Measurements from ENCODE around the gene CYP1A2. TPM values are rescaled to one million over a fixed set of nuclear protein-coding genes. Genes with fewer than 3 reads are reported as not detected.

The CYP1A2 gene
- total RNA-seq, 1 donor from 2014 or later, result not detected

DNA sequence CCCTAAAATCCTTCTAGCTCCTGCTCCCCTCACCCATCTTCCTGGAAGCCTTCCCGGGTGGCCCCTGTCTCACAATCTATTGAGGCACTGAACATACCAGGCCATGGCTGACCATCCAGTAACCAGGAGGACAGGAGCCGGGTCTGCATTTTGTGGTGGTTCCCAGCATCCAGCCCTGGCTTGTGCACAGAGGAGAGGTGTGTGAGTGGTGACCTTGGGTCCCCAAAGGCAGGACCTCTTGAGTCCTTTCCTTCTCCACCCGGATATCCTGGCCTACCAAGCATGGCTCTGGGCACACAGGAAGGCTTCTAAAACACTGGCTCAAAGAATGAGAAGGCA, 41.1 kb downstream of the CYP1A2 start:
- ATAC-seq (no peak), DNase-seq (no peak)
- no peaks in the 10 kb centered on the region for H3K27me3 ChIP-seq (ENCODE audit: low read depth)
- H3K27ac ChIP-seq, result peak overlapping the region; percentile 85
- H3K36me3 ChIP-seq, result peaks cover 1% of the 10 kb centered on the region
- H3K4me1 ChIP-seq, result peaks cover 91% of the 10 kb centered on the region
- no peaks in the 10 kb centered on the region for H3K9me3 ChIP-seq
- TF ChIP-seq, protein P1, sequence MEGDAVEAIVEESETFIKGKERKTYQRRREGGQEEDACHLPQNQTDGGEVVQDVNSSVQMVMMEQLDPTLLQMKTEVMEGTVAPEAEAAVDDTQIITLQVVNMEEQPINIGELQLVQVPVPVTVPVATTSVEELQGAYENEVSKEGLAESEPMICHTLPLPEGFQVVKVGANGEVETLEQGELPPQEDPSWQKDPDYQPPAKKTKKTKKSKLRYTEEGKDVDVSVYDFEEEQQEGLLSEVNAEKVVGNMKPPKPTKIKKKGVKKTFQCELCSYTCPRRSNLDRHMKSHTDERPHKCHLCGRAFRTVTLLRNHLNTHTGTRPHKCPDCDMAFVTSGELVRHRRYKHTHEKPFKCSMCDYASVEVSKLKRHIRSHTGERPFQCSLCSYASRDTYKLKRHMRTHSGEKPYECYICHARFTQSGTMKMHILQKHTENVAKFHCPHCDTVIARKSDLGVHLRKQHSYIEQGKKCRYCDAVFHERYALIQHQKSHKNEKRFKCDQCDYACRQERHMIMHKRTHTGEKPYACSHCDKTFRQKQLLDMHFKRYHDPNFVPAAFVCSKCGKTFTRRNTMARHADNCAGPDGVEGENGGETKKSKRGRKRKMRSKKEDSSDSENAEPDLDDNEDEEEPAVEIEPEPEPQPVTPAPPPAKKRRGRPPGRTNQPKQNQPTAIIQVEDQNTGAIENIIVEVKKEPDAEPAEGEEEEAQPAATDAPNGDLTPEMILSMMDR (IDR thresholded peaks at IDR 0.05), result no peak
- intact Hi-C loops (cut with DNase I), result no loop called here
- peak overlapping the region; percentile 44 for H3K4me3 ChIP-seq

DNA sequence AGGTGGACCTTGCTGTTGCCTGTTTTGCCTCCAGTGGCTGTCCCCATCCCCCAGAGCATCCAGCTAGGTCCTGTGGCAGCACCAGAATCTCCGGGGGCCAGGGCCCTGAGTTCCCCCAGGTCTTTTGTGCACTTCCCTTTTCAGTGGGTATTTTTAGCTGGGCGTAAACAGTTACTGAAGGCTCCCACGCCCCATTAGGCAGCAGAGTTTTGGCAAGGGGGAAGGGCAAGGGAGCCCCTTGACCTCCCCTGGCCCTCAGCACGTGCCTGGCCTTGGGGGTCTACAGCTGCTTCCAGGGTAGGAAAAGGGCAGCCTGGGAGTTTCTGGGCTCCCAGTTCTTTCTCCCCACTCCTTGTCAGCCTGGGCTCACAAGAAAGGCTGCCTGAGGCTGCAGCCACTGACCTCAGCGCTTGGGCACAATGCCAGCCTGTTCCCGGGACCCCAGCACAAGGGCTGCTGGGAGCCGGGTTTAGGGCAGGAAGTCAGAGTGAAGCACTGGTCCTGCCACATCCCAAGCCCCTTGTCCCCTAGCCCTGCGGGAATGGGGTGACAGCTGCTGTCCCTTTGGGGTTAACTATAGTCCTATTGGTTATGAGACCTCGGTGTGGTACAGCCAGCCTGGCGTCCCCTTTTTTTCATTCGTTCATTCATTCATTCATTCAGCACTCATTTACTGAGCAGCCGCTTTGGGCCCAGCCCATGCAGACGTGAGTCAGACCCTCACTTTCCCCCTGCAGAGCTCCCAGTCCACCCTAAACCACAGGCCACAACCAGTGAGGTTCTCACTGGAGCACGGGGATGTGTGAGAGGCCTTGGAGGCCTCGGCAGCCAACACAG, 41.7 kb downstream of the CYP1A2 start:
- DNase-seq, result peak; percentile 77
- Histone ChIP-seq H3K4me3 (peak overlapping the region; percentile 44), H3K27me3 (ENCODE audit: low read depth) (no peaks in the 10 kb centered on the region), H3K9me3 (no peaks in the 10 kb centered on the region), H3K4me1 (peaks cover 85% of the 10 kb centered on the region), H3K27ac (peak overlapping the region; percentile 85), H3K36me3 (peaks cover 7% of the 10 kb centered on the region)
- intact Hi-C loops (cut with DNase I), result no loop called here
- TF ChIP-seq, protein P1 (IDR thresholded peaks at IDR 0.05), result no peak
- ATAC-seq, result no peak

DNA sequence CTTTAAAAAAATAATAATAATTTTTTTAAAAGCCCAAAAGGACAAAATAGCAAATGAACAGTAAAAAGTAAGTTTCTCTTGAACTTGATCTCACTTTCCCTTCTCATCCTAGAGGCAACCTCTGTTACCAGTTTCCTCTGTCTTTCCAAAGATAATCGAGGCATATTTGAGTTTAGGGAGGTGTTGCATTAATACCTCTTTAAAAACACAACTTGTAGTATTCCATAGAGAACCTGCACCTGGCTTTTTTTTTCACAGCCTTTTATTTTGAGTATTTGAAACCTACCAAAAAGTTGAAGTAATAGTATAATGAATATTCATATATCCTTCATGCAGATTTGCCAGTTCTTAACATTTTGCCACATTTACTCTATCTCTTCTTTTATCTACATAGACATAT, 42.4 kb downstream of the CYP1A2 start:
- Histone ChIP-seq H3K27me3 (ENCODE audit: low read depth) (no peaks in the 10 kb centered on the region), H3K4me3 (peak overlapping the region; percentile 44), H3K9me3 (no peaks in the 10 kb centered on the region), H3K4me1 (peaks cover 86% of the 10 kb centered on the region), H3K36me3 (peaks cover 10% of the 10 kb centered on the region), H3K27ac (peak overlapping the region; percentile 85)
- ATAC-seq, result no peak
- TF ChIP-seq, protein P1 (IDR thresholded peaks at IDR 0.05), result no peak
- no peak for DNase-seq
- intact Hi-C loops (cut with DNase I), result no loop called here

DNA sequence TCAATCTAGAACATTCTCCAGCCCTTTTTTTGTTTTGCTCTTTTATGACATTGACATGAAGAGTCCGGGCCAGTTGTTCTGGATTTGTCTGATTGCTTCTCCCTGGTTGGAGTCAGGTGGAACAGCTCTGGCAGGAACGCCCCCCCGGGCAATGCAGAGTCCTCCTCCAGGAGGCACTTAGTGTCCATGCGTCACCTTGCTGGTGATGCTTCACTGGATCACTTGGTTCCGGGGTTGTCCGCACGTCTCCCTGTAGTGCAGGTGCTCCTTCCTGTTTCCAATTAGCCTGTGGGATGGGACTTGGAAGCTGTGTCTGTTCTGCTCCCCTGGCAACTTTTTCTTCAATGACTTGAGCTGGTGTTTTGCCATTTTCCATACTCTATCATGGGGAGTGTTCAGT, 43.0 kb downstream of the CYP1A2 start:
- peaks cover 10% of the 10 kb centered on the region for H3K36me3 ChIP-seq
- intact Hi-C loops (cut with DNase I), result no loop called here
- H3K9me3 ChIP-seq, result no peaks in the 10 kb centered on the region
- TF ChIP-seq, protein P1 (IDR thresholded peaks at IDR 0.05), result no peak
- no peak for ATAC-seq
- no peak for DNase-seq
- no peaks in the 10 kb centered on the region for H3K27me3 ChIP-seq (ENCODE audit: low read depth)
- no peak overlapping the region for H3K27ac ChIP-seq
- H3K4me3 ChIP-seq, result no peak overlapping the region
- H3K4me1 ChIP-seq, result peaks cover 85% of the 10 kb centered on the region

DNA sequence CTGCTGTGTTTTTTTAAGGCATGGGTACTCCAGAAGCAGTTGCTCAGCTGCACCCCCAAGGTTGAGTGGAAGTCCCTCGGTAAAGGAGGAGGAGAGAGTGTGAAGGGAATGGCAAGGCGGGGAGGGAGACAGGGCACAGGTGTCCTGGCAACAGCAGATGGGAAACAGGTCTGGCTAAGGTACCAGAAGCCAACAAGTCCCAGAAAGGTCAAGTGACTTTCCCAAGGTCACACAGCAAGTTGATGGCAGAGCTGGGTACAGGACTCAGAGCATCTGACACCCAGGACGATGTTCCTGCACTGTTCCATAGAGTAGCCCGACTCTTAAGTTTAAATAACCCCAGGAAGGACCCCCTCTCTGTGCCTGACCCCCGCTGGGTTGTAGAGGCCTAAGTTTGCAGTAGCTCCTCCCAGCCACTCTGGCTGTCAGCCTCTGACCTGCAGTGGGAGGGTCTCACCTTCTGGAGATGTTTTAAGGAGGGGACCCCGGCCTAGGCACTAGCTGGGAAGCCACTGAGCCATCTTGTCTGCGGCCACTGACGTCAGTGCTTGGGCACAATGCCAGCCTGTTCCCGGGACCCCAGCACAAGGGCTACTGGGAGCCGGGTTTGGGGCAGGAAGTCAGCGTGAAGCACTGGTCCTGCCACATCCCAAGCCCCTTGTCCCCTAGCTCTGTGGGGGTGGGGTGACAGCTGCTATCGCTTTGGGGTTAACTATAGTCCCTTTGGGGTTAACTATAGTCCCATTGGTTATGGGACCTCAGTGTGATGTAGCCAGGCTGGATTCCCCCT, 43.8 kb downstream of the CYP1A2 start:
- DNase-seq (no peak), ATAC-seq (no peak)
- Histone ChIP-seq H3K4me3 (no peak overlapping the region), H3K36me3 (peaks cover 10% of the 10 kb centered on the region), H3K27me3 (ENCODE audit: low read depth) (no peaks in the 10 kb centered on the region), H3K27ac (peak overlapping the region; percentile 28), H3K9me3 (no peaks in the 10 kb centered on the region), H3K4me1 (peaks cover 77% of the 10 kb centered on the region)
- intact Hi-C loops (cut with DNase I), result no loop called here
- TF ChIP-seq, protein P1 (IDR thresholded peaks at IDR 0.05), result no peak
